IMR-90 (cell line): ENCODE measurements around the gene ANO7. TPM values are rescaled to one million over a fixed set of nuclear protein-coding genes. Genes with fewer than 3 reads are reported as not detected.

Source experiments
- ATAC-seq: fragments of 200-7000 bp; cut with Tn5 transposase; 2 replicates; pipeline ENCODE4 v1.9.1; 2020; ENCODE audit warnings: low read depth, mild to moderate bottlenecking, moderate library complexity
- BruUV-seq: library from RNA; stranded (reverse); fragments of 400-500 nt; replicated peaks from 2 replicates; lab custom pipeline; 2021; lab: Mats Ljungman, UMichigan
- CTCF ChIA-PET: fragments of 300-600 bp; formaldehyde crosslinking; extraction: SDS; loops from one replicate; lab custom pipeline; 2021; ENCODE audit warnings: antibody characterized with exemption; lab: Yijun Ruan, JAX
- POLR2A ChIA-PET: fragments of 300-600 bp; sonication (Branson Sonifier 250); formaldehyde crosslinking; loops from one replicate; lab custom pipeline; 2022; ENCODE audit warnings: antibody characterized with exemption; ENCODE audit not compliant: unreplicated experiment; lab: Charles Lee
- DNase-seq: peaks from one replicate; pipeline ENCODE4 v3.0.0; 2013
- H2AFZ ChIP-seq: replicated peaks from 2 replicates; pipeline ENCODE3; 2013; ENCODE audit warnings: low read length, mild to moderate bottlenecking; ENCODE audit not compliant: poor library complexity
- H2AK5ac ChIP-seq: 2 replicates; pipeline ENCODE4 v1.6.1; 2013; ENCODE audit warnings: low read depth, low read length, inconsistent platforms
- H2AK9ac ChIP-seq: replicated peaks from 2 replicates; pipeline ENCODE3; 2013; ENCODE audit warnings: mild to moderate bottlenecking, low read depth, low read length, moderate library complexity; ENCODE audit not compliant: poor library complexity
- H2BK120ac ChIP-seq: 2 replicates; pipeline ENCODE4 v1.6.1; 2013; ENCODE audit warnings: low read depth, low read length, inconsistent platforms
- H2BK15ac ChIP-seq: 3 replicates; pipeline ENCODE4 v1.6.1; 2013; ENCODE audit warnings: low read depth, low read length, inconsistent platforms
- H2BK20ac ChIP-seq: 2 replicates; pipeline ENCODE4 v1.6.1; 2013; ENCODE audit warnings: low read depth, mild to moderate bottlenecking, inconsistent platforms, low read length, moderate library complexity
- H2BK5ac ChIP-seq: 2 replicates; pipeline ENCODE4 v1.6.1; 2013; ENCODE audit warnings: mild to moderate bottlenecking, low read depth, low read length, inconsistent platforms; ENCODE audit not compliant: poor library complexity, severe bottlenecking
- H3K14ac ChIP-seq: replicated peaks from 2 replicates; pipeline ENCODE4 v1.6.1; 2013; ENCODE audit warnings: low read depth, low read length, inconsistent platforms
- H3K18ac ChIP-seq: 2 replicates; pipeline ENCODE4 v1.6.1; 2013; ENCODE audit warnings: low read depth, low read length, control low read depth
- H3K23ac ChIP-seq: 2 replicates; pipeline ENCODE4 v1.6.1; 2013; ENCODE audit warnings: low read depth, low read length, inconsistent platforms
- H3K27ac ChIP-seq: 2 replicates; pipeline ENCODE4 v1.5.1; 2013; ENCODE audit warnings: mild to moderate bottlenecking, control low read depth, low read length; ENCODE audit not compliant: insufficient read depth
- H3K27me3 ChIP-seq: 2 replicates; pipeline ENCODE4 v1.6.1; 2013; ENCODE audit warnings: low read length; ENCODE audit not compliant: control insufficient read depth, insufficient read depth
- H3K36me3 ChIP-seq: 2 replicates; pipeline ENCODE4 v1.6.1; 2013; ENCODE audit warnings: low read length, mixed read lengths; ENCODE audit not compliant: control insufficient read depth, insufficient read depth
- H3K4ac ChIP-seq: 2 replicates; pipeline ENCODE4 v1.6.1; 2013; ENCODE audit warnings: low read depth, low read length, inconsistent platforms
- H3K4me1 ChIP-seq: 2 replicates; pipeline ENCODE4 v1.6.1; 2013; ENCODE audit warnings: low read length, mixed read lengths; ENCODE audit not compliant: control insufficient read depth, insufficient read depth
- H3K4me2 ChIP-seq: 2 replicates; pipeline ENCODE4 v1.6.1; 2013; ENCODE audit warnings: low read depth, mild to moderate bottlenecking, control low read depth, low read length, moderate library complexity
- H3K4me3 ChIP-seq: 2 replicates; pipeline ENCODE4 v1.5.1; 2013; ENCODE audit warnings: low read depth, mild to moderate bottlenecking, control low read depth, low read length, moderate library complexity; ENCODE audit not compliant: insufficient read depth
- H3K56ac ChIP-seq: 2 replicates; pipeline ENCODE4 v1.6.1; 2013; ENCODE audit warnings: low read length, inconsistent platforms; ENCODE audit not compliant: insufficient read depth; ENCODE audit errors: extremely low read depth
- H3K79me1 ChIP-seq, 2 experiments: 2 replicates each; pipeline ENCODE4 v1.6.1; 2013; ENCODE audit warnings: low read length in 2 of 2, inconsistent platforms in 1 of 2, low read depth in 1 of 2
- H3K9ac ChIP-seq: 2 replicates; pipeline ENCODE4 v1.6.1; 2013; ENCODE audit warnings: low read depth, low read length, control low read depth
- H3K9me1 ChIP-seq: 2 replicates; pipeline ENCODE4 v1.6.1; 2013; ENCODE audit warnings: low read length, inconsistent platforms; ENCODE audit not compliant: insufficient read depth
- H3K9me3 ChIP-seq: 2 replicates; pipeline ENCODE4 v1.6.1; 2013; ENCODE audit warnings: low read length; ENCODE audit not compliant: control insufficient read depth, insufficient read depth
- H4K20me1 ChIP-seq: 2 replicates; pipeline ENCODE4 v1.6.1; 2013; ENCODE audit warnings: low read length, inconsistent platforms; ENCODE audit not compliant: insufficient read depth
- H4K5ac ChIP-seq: 2 replicates; pipeline ENCODE4 v1.6.1; 2013; ENCODE audit warnings: mild to moderate bottlenecking, low read depth, low read length, control low read depth
- H4K8ac ChIP-seq, 2 experiments: 2 replicates each; pipeline ENCODE4 v1.6.1; 2013; ENCODE audit warnings: low read depth in 2 of 2, low read length in 2 of 2, control low read depth in 1 of 2, inconsistent platforms in 1 of 2
- H4K91ac ChIP-seq: 2 replicates; pipeline ENCODE4 v1.6.1; 2013; ENCODE audit warnings: low read depth, low read length, inconsistent platforms; ENCODE audit not compliant: insufficient read depth
- BHLHE40 ChIP-seq: fragments of 150-350 bp; IDR thresholded peaks from 2 replicates; pipeline ENCODE4 v1.6.1; 2016; ENCODE audit warnings: mild to moderate bottlenecking, low read depth, low read length
- CEBPB ChIP-seq: IDR thresholded peaks from 2 replicates; pipeline ENCODE4 v1.6.1; 2012; ENCODE audit warnings: low read depth, low read length, improper control_type of control experiment
- CHD1 ChIP-seq: IDR thresholded peaks from 2 replicates; pipeline ENCODE4 v1.6.1; 2012; ENCODE audit warnings: low read depth, low read length, improper control_type of control experiment
- FOS ChIP-seq: fragments of 150-350 bp; IDR thresholded peaks from 2 replicates; pipeline ENCODE4 v1.6.1; 2016; ENCODE audit warnings: low read depth, low read length
- MAZ ChIP-seq: IDR thresholded peaks from 2 replicates; pipeline ENCODE4 v1.6.1; 2012; ENCODE audit warnings: low read depth, mild to moderate bottlenecking, low read length, improper control_type of control experiment, moderate library complexity, borderline replicate concordance
- MXI1 ChIP-seq: IDR thresholded peaks from 2 replicates; pipeline ENCODE4 v1.6.1; 2012; ENCODE audit warnings: low read depth, mild to moderate bottlenecking, low read length, moderate library complexity, borderline replicate concordance
- NFE2L2 ChIP-seq: fragments of 150-350 bp; IDR thresholded peaks from 2 replicates; pipeline ENCODE4 v1.6.1; 2016; ENCODE audit warnings: low read depth, mild to moderate bottlenecking, low read length
- RAD21 ChIP-seq: IDR thresholded peaks from 2 replicates; pipeline ENCODE4 v1.6.1; 2012; ENCODE audit warnings: low read length, improper control_type of control experiment
- RCOR1 ChIP-seq: IDR thresholded peaks from 2 replicates; pipeline ENCODE4 v1.6.1; 2012; ENCODE audit warnings: mild to moderate bottlenecking, low read length, improper control_type of control experiment; ENCODE audit not compliant: insufficient replicate concordance
- RFX5 ChIP-seq: IDR thresholded peaks from 2 replicates; pipeline ENCODE4 v1.8.0; 2012; ENCODE audit warnings: low read depth, mild to moderate bottlenecking, low read length, moderate library complexity
- SMC3 ChIP-seq: fragments of 150-350 bp; IDR thresholded peaks from 2 replicates; pipeline ENCODE4 v1.6.1; 2016; ENCODE audit warnings: low read depth, mild to moderate bottlenecking, antibody characterized with exemption, low read length, moderate library complexity
- WGBS, 2 experiments: methylation state at CpG; one replicate each; pipeline versions ENCODE4 v1.1.5 to v1.1.7; 2013; ENCODE audit warnings: missing lambda C conversion rate in 2 of 2; ENCODE audit not compliant: insufficient read length in 1 of 2; ENCODE audit errors: extremely low coverage in 2 of 2; 5-methylcytosine and 5-hydroxymethylcytosine counted together
- dilution Hi-C: fragments of 300-500 bp; cut with HindIII; formaldehyde crosslinking; loops from one replicate; pipeline ENCODE4 v1.14.3; 2018; ENCODE audit warnings: low sequenced_read_pairs; ENCODE audit not compliant: unreplicated experiment
- in situ Hi-C: fragments of 300-500 bp; cut with MboI; formaldehyde crosslinking; loops from 3 replicates; pipeline ENCODE4 v1.14.3; 2019; ENCODE audit warnings: low sequenced_read_pairs, inconsistent platforms, mixed read lengths
- intact Hi-C: fragments of 100-400 bp; cut with micrococcal nuclease; formaldehyde crosslinking; loops from 2 replicates; pipeline ENCODE4 v1.10.0; 2022
- polyA plus RNA-seq, 3 experiments: library from polyadenylated mRNA; depleted of rRNA; stranded (reverse); fragments of >200 nt; gene quantifications; 2 replicates each; pipeline ENCODE4 v1.2.3, GENCODE V29; 2012; ENCODE audit warnings: low replicate concordance in 1 of 3
- total RNA-seq: library from RNA; depleted of rRNA; stranded (reverse); fragments of >200 nt; gene quantifications from 2 replicates; pipeline ENCODE4 v1.2.3, GENCODE V29; 2012
- TF ChIP-seq, protein P1 (sequence below): fragments of 150-350 bp; IDR thresholded peaks from 2 replicates; pipeline ENCODE4 v1.6.1; 2016; ENCODE audit warnings: low read depth, mild to moderate bottlenecking, low read length, moderate library complexity, borderline replicate concordance

Gene ANO7
- total and polyA plus RNA-seq, 2 of the 4 experiments (the other 2 are of a cell fraction) = 0.36 to 3.4 TPM

DNA sequence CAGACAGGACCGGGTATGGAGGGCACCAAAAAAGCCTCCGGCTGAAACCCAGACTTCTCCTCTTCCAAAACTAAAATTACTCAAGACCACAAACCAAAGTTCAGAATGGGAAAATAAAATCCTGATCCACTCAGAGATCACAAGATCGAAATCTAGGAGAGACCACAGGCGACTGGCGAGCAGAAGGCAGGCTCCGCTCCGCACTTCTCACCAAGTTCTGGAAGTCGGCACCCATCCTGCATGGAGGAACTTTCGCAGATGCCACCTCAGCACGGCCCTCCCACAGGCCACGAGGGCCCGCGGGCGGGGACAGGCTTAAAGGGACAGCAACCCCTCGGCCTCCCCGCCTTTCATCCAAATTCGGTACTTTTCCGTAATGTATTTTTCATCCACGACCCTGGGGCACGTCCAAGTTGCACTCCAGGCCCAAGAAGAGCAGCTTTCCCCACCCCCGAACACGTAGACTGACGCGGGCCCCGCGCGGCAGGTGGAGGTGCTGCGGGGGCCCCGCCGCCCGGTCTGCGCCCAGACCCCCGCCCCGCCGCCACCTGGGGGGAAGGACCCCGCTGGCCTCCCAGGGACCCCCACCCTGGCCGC is 83.3 kb downstream of the ANO7 start (continued):
- no peak for TF ChIP-seq BHLHE40

DNA sequence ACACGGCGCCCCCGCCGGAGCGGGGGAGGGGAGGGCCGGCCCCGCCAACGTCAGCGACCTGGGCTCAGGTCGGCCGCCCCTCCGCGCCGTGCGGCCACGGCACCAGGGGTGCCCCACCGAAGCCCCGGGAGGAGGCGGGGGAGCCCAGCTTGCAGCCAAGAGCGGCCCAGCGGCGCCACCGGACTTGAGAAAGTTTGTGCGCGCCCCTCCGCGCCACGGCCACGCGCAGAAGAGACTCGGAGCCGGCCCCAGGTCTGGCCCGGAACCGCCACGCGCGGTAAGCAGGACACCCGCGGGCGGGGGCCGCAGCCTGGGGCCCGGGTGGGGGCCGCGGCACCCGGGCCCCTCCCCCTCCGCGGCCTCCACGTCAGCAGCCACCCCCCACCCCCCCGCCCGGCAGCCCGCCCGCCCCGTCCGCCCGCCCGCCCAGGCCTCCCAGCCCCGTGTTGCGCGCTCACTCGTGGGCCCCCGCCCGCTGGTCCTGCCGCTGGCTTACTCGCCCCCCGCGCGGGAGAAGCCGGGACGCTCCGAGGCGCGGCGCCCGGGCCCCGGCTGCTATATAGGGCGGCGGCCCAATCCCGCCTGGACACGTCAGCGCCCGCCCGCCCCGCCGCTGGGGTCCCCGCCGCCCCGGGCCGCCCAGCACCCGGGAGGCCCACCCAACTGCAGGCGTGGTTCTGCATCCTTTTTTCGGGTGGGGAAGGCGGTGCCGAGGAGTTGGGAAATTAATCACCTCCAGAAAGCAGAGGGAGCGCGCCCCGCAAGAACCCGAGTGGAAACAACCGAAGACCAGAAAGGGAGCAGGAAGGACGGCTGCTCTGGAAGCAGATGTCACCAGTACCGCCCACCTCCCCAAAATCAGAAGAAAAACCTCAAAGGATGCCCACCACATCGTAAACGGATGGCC is 84.1 kb downstream of the ANO7 start:
- no peaks in the 10 kb centered on the region for H3K9me3 ChIP-seq
- H3K23ac ChIP-seq = peak overlapping the region; percentile 74; the same call in 1 of the 2 replicates
- DNase-seq (peak; percentile 59), ATAC-seq (peak; percentile 89)
- no peaks in the 10 kb centered on the region for H3K27me3 ChIP-seq
- H2BK5ac ChIP-seq = peak overlapping the region; percentile 88
- peak overlapping the region; percentile 75 for H3K27ac ChIP-seq
- peak overlapping the region; percentile 68; the same call in 1 of the 2 replicates for H4K91ac ChIP-seq
- H3K4ac ChIP-seq = peak overlapping the region; percentile 70
- H3K4me3 ChIP-seq = peak overlapping the region; percentile 74
- H4K5ac ChIP-seq = no peak overlapping the region
- peaks cover 35% of the 10 kb centered on the region for H3K9me1 ChIP-seq
- peak overlapping the region; percentile 29 to 83; a peak in 3 of 4 replicates for H4K8ac ChIP-seq
- peak overlapping the region; percentile 86 for H3K4me2 ChIP-seq
- peak overlapping the region; percentile 88 for H3K9ac ChIP-seq
- peak overlapping the region; percentile 83 for H2AFZ ChIP-seq
- CTCF ChIA-PET = no interaction called here
- H2AK9ac ChIP-seq = peak overlapping the region; percentile 99
- no peak overlapping the region for H2BK15ac ChIP-seq
- peak overlapping the region; percentile 50 for H3K14ac ChIP-seq
- H3K56ac ChIP-seq = peak overlapping the region; percentile 63
- POLR2A ChIA-PET = interaction anchor here (0.6 kb wide), 1 partner anchor 52 kb away, joined by 10 read pairs; no protein-coding TSS in a partner anchor
- H2BK120ac ChIP-seq = 0 out of 2 replicates have a peak overlapping the region, but pooled peaks have one; percentile 33
- dilution Hi-C loops (no loop called here), in situ Hi-C loops (no loop called here), intact Hi-C loops (loop anchor here (2.0 to 5.0 kb wide), 2 partner anchors 42 to 235 kb away; partner anchors contain the start of genes HDLBP, SEPTIN2 and STK25)
- 0% methylated on average over 30 of the region's 102 CpGs; no CpG with 5 or more reads in 1 of the 2 experiments for WGBS, 2 experiments
- peaks cover 25 to 65% of the 10 kb centered on the region in 2 experiments for H3K79me1 ChIP-seq
- peaks cover 25% of the 10 kb centered on the region for H3K4me1 ChIP-seq
- H3K18ac ChIP-seq = no peak overlapping the region; the same call in 1 of the 2 replicates
- H2BK20ac ChIP-seq = no peak overlapping the region
- peaks cover 19% of the 10 kb centered on the region for H3K36me3 ChIP-seq
- H4K20me1 ChIP-seq = peaks cover 68% of the 10 kb centered on the region
- peak overlapping the region; percentile 46 for H2AK5ac ChIP-seq
- no TSS peak for BruUV-seq
- TF ChIP-seq MXI1 (no peak; the same call in 1 of the 2 replicates), RAD21 (no peak), CEBPB (no peak), RFX5 (no peak), SMC3 (no peak), RCOR1 (no peak), NFE2L2 (no peak), CHD1 (no peak), MAZ (peak; percentile 27; the same call in 1 of the 2 replicates), FOS (no peak)
- TF ChIP-seq, protein P1, sequence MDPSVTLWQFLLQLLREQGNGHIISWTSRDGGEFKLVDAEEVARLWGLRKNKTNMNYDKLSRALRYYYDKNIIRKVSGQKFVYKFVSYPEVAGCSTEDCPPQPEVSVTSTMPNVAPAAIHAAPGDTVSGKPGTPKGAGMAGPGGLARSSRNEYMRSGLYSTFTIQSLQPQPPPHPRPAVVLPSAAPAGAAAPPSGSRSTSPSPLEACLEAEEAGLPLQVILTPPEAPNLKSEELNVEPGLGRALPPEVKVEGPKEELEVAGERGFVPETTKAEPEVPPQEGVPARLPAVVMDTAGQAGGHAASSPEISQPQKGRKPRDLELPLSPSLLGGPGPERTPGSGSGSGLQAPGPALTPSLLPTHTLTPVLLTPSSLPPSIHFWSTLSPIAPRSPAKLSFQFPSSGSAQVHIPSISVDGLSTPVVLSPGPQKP = no peak
